Measurements from ENCODE around the gene NAT16.
A peak's percentile ranks its signal among the peaks of the same experiment; 100 is the strongest.

DNA sequence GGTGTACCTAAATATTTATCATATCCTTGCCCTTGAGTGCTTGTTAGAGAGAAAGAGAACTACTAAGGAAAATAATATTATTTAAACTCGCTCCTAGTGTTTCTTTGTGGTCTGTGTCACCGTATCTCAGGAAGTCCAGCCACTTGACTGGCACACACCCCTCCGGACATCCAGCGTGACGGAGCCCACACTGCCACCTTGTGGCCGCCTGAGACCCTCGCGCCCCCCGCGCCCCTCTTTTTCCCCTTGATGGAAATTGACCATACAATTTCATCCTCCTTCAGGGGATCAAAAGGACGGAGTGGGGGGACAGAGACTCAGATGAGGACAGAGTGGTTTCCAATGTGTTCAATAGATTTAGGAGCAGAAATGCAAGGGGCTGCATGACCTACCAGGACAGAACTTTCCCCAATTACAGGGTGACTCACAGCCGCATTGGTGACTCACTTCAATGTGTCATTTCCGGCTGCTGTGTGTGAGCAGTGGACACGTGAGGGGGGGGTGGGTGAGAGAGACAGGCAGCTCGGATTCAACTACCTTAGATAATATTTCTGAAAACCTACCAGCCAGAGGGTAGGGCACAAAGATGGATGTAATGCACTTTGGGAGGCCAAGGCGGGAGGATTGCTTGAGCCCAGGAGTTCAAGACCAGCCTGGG is 41.8 kb downstream of the NAT16 start:
- TF ChIP-seq, protein P1, sequence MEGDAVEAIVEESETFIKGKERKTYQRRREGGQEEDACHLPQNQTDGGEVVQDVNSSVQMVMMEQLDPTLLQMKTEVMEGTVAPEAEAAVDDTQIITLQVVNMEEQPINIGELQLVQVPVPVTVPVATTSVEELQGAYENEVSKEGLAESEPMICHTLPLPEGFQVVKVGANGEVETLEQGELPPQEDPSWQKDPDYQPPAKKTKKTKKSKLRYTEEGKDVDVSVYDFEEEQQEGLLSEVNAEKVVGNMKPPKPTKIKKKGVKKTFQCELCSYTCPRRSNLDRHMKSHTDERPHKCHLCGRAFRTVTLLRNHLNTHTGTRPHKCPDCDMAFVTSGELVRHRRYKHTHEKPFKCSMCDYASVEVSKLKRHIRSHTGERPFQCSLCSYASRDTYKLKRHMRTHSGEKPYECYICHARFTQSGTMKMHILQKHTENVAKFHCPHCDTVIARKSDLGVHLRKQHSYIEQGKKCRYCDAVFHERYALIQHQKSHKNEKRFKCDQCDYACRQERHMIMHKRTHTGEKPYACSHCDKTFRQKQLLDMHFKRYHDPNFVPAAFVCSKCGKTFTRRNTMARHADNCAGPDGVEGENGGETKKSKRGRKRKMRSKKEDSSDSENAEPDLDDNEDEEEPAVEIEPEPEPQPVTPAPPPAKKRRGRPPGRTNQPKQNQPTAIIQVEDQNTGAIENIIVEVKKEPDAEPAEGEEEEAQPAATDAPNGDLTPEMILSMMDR (IDR thresholded peaks at IDR 0.05): peak; percentile 57 to 87 (median 70)
- no peak for TF ChIP-seq POLR2A (IDR thresholded peaks at IDR 0.05)
